GM12878 (cell line): ENCODE results near the gene STK4. TPM values are rescaled to one million over a fixed set of nuclear protein-coding genes. Genes with fewer than 3 reads are reported as not detected.
A peak's percentile ranks its signal among the peaks of the same experiment; 100 is the strongest.

Experiments used
- ATAC-seq: fragments of 200-7000 bp; cut with Tn5 transposase; 3 replicates; pipeline ENCODE4 v1.9.1; 2020; ENCODE audit warnings: mild to moderate bottlenecking, moderate library complexity
- BruUV-seq: library from RNA; stranded (reverse); fragments of 400-500 nt; replicated peaks from 2 replicates; lab custom pipeline; 2021; lab: Mats Ljungman, UMichigan
- CTCF ChIA-PET: fragments of 300-600 bp; sonication (Branson Sonifier 250); formaldehyde crosslinking; extraction: SDS; loops from one replicate; lab custom pipeline; 2021; ENCODE audit warnings: inconsistent platforms; lab: Yijun Ruan, JAX
- POLR2A ChIA-PET: fragments of 350-600 bp; formaldehyde crosslinking; extraction: SDS; loops from one replicate; lab custom pipeline; 2021; ENCODE audit warnings: inconsistent platforms; lab: Charles Lee
- RAD21 ChIA-PET: fragments of 300-600 bp; sonication (Branson Sonifier 250); formaldehyde crosslinking; loops from one replicate; lab custom pipeline; 2023; ENCODE audit warnings: antibody characterized with exemption; ENCODE audit not compliant: unreplicated experiment; lab: Charles Lee
- SMC1A ChIA-PET: fragments of 300-600 bp; sonication (Branson Sonifier 250); formaldehyde crosslinking; loops from one replicate; lab custom pipeline; 2023; ENCODE audit not compliant: unreplicated experiment, uncharacterized antibody; lab: Charles Lee
- DNase-seq: peaks from one replicate; pipeline ENCODE4 v3.0.0-alpha.2; 2011; ENCODE audit warnings: low read depth, low spot score
- FAIRE-seq: peaks from 3 replicates; lab custom pipeline; 2011; peaks lifted over from hg19 to GRCh38; lab: Jason Lieb, UNC
- H2AFZ ChIP-seq: 2 replicates; pipeline ENCODE4 v1.6.0; 2011; ENCODE audit warnings: low read depth, low read length, control low read depth; ENCODE audit not compliant: control insufficient read depth
- H3K27ac ChIP-seq: 2 replicates; pipeline ENCODE4 v1.5.1; 2011; ENCODE audit warnings: control low read depth; ENCODE audit not compliant: control insufficient read depth, insufficient read depth
- H3K27me3 ChIP-seq, 2 experiments: replicated peaks in 1 of 2; 2 replicates each; pipeline versions ENCODE4 v1.6.0 to v1.6.1; 2011; ENCODE audit warnings: low read length in 1 of 2; ENCODE audit not compliant: control insufficient read depth in 2 of 2, insufficient read depth in 2 of 2
- H3K36me3 ChIP-seq, 2 experiments: 2 replicates each; pipeline ENCODE4 v1.5.1; 2011; ENCODE audit warnings: low read length in 1 of 2; ENCODE audit not compliant: control insufficient read depth in 2 of 2, insufficient read depth in 2 of 2
- H3K4me1 ChIP-seq: 2 replicates; pipeline ENCODE4 v1.6.1; 2011; ENCODE audit warnings: mild to moderate bottlenecking, low read length, moderate library complexity, mixed read lengths; ENCODE audit not compliant: control insufficient read depth, insufficient read depth
- H3K4me2 ChIP-seq: 2 replicates; pipeline ENCODE4 v1.6.0; 2011; ENCODE audit warnings: control low read depth; ENCODE audit not compliant: control insufficient read depth, insufficient read depth
- H3K4me3 ChIP-seq: fragments of 200-600 bp; sonication (generic); 2 replicates; pipeline ENCODE4 v1.5.1; 2016
- H3K79me2 ChIP-seq: 2 replicates; pipeline ENCODE4 v1.6.0; 2011; ENCODE audit warnings: low read length; ENCODE audit not compliant: control insufficient read depth, insufficient read depth
- H3K9ac ChIP-seq: 2 replicates; pipeline ENCODE4 v1.8.0; 2011; ENCODE audit warnings: low read length, control low read depth, mixed read lengths; ENCODE audit not compliant: control insufficient read depth, insufficient read depth
- H3K9me3 ChIP-seq: replicated peaks from 3 replicates; pipeline ENCODE4 v1.5.1; 2011; ENCODE audit warnings: mild to moderate bottlenecking, low read length; ENCODE audit not compliant: control insufficient read depth, insufficient read depth
- H4K20me1 ChIP-seq: 2 replicates; pipeline ENCODE4 v1.6.0; 2011; ENCODE audit not compliant: control insufficient read depth, insufficient read depth
- RUNX3 ChIP-seq: IDR thresholded peaks from 2 replicates; pipeline ENCODE4 v1.6.1; 2012; ENCODE audit warnings: low read length, inconsistent platforms
- WGBS: methylation state at CpG from one replicate; pipeline ENCODE4 v1.1.6; 2016; ENCODE audit warnings: low lambda C conversion rate; ENCODE audit not compliant: insufficient replicate concordance, insufficient coverage; ENCODE audit errors: missing lambda C conversion rate; 5-methylcytosine and 5-hydroxymethylcytosine counted together
- in situ Hi-C: fragments of 300-500 bp; cut with MboI; formaldehyde crosslinking; loops from 9 replicates; pipeline ENCODE4 v1.14.3; 2018; ENCODE audit warnings: mixed read lengths
- intact Hi-C: fragments of 100-400 bp; cut with micrococcal nuclease; formaldehyde crosslinking; loops from one replicate; pipeline ENCODE4 v1.14.2; 2022; ENCODE audit not compliant: unreplicated experiment
- polyA plus RNA-seq, 11 experiments: library from polyadenylated mRNA; depleted of rRNA in 4 of 11; unstranded in 6 of 11; stranded (reverse) in 5 of 11; fragments of >200 nt; fragmentation: Nextera tagmentation in 4 of 11; fragmentation: Illumina TruSeq in 1 of 11; extraction: Ambion mirVana in 4 of 11; extraction: Trizol in 1 of 11; gene quantifications; 1 replicate in 1 of 11; 2 replicates in 10 of 11; pipeline versions ENCODE4 v1.2.1 to v1.2.3, GENCODE V29; 2011 to 2016; ENCODE audit warnings: inconsistent platforms in 2 of 11, missing spikeins in 2 of 11, low read depth in 1 of 11
- total RNA-seq, 4 experiments: library from RNA; depleted of rRNA in 3 of 4; stranded (reverse); fragments of >200 nt in 3 of 4; fragmentation: Illumina TruSeq in 1 of 4; extraction: Trizol in 1 of 4; gene quantifications; 2 replicates each; pipeline versions ENCODE4 v1.2.1 to v1.2.3, GENCODE V29; 2013 to 2021
- TF ChIP-seq, protein P1 (sequence below): fragments of 450-650 bp; IDR thresholded peaks from 2 replicates; pipeline ENCODE4 v1.6.1; 2017; ENCODE audit warnings: antibody characterized with exemption, mild to moderate bottlenecking, moderate library complexity

STK4 gene
- total and polyA plus RNA-seq, 10 of the 15 experiments (the other 5 are each of a cell fraction or from before 2014, with no cell fraction given) = 24.0 to 135 (median 89.7) TPM

GRCh38 chr20:45059022-45059728 lies 92.9 kb downstream of the STK4 start:
- TF ChIP-seq, protein P1, sequence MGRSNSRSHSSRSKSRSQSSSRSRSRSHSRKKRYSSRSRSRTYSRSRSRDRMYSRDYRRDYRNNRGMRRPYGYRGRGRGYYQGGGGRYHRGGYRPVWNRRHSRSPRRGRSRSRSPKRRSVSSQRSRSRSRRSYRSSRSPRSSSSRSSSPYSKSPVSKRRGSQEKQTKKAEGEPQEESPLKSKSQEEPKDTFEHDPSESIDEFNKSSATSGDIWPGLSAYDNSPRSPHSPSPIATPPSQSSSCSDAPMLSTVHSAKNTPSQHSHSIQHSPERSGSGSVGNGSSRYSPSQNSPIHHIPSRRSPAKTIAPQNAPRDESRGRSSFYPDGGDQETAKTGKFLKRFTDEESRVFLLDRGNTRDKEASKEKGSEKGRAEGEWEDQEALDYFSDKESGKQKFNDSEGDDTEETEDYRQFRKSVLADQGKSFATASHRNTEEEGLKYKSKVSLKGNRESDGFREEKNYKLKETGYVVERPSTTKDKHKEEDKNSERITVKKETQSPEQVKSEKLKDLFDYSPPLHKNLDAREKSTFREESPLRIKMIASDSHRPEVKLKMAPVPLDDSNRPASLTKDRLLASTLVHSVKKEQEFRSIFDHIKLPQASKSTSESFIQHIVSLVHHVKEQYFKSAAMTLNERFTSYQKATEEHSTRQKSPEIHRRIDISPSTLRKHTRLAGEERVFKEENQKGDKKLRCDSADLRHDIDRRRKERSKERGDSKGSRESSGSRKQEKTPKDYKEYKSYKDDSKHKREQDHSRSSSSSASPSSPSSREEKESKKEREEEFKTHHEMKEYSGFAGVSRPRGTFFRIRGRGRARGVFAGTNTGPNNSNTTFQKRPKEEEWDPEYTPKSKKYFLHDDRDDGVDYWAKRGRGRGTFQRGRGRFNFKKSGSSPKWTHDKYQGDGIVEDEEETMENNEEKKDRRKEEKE = no peak
- peak; percentile 49 for TF ChIP-seq RUNX3
- Histone ChIP-seq H3K4me2 (peak overlapping the region; percentile 23; the same call in 1 of the 2 replicates), H3K79me2 (peaks cover 4% of the 10 kb centered on the region; the same call in 1 of the 2 replicates), H3K4me1 (peaks cover 7% of the 10 kb centered on the region), H3K36me3 (peaks cover 5 to 10% of the 10 kb centered on the region in 2 experiments), H3K4me3 (no peak overlapping the region), H3K27ac (no peak overlapping the region), H4K20me1 (no peaks in the 10 kb centered on the region; the same call in 1 of the 2 replicates), H2AFZ (no peak overlapping the region), H3K9me3 (no peaks in the 10 kb centered on the region), H3K9ac (no peak overlapping the region), H3K27me3 (no peaks in the 10 kb centered on the region)
- BruUV-seq = no TSS peak
- ChIA-PET CTCF (interaction anchor here (0.8 to 5.4 kb wide), 5 partner anchors 9 to 51 kb away, joined by 3 to 30 read pairs (median 7); no protein-coding TSS in a partner anchor), RAD21 (no interaction called here), SMC1A (interaction anchor here (0.9 kb wide), 2 partner anchors 9 to 15 kb away, joined by 4 to 5 read pairs; no protein-coding TSS in a partner anchor), POLR2A (interaction anchor here (1.1 kb wide), 1 partner anchor 8 kb away, joined by 4 read pairs; no protein-coding TSS in a partner anchor)
- intact Hi-C loops (no loop called here), in situ Hi-C loops (no loop called here)
- WGBS = 78% methylated on average over 6 of the region's 6 CpGs
- DNase-seq = no peak
- ATAC-seq = no peak; the same call in 2 of the 3 replicates
- FAIRE-seq = no peak
